Neural cell (in vitro differentiated cells): ENCODE data around the gene LHX4. TPM values are rescaled to one million over a fixed set of nuclear protein-coding genes. Genes with fewer than 3 reads are reported as not detected.

Experiments
- H2AFZ ChIP-seq: fragments of 200-600, 300-800 bp; sonication (generic), shearing (Covaris generic); 2 replicates; pipeline ENCODE4 v1.6.0; 2014; ENCODE audit warnings: low read depth, mild to moderate bottlenecking, antibody characterized with exemption, low read length, moderate library complexity
- H3F3A ChIP-seq: fragments of 200-600 bp; shearing (Covaris generic); 2 replicates; pipeline ENCODE4 v1.6.1; 2016; ENCODE audit warnings: mild to moderate bottlenecking, moderate library complexity, mixed read lengths, antibody characterized with exemption, low read length; ENCODE audit not compliant: insufficient read depth, poor library complexity, severe bottlenecking
- H3K27ac ChIP-seq: fragments of 200-600, 300-800 bp; sonication (generic), shearing (Covaris generic); 2 replicates; pipeline ENCODE4 v1.5.1; 2014; ENCODE audit warnings: mild to moderate bottlenecking, low read length, moderate library complexity
- H3K27me3 ChIP-seq: fragments of 300-800, 200-600 bp; sonication (generic), shearing (Covaris generic); 2 replicates; pipeline ENCODE4 v1.6.0; 2014; ENCODE audit warnings: mild to moderate bottlenecking, low read depth, low read length, moderate library complexity; ENCODE audit not compliant: insufficient read depth
- H3K36me3 ChIP-seq: fragments of 300-800, 200-600 bp; sonication (generic), shearing (Covaris generic); 2 replicates; pipeline ENCODE4 v1.5.1; 2014; ENCODE audit warnings: mild to moderate bottlenecking, antibody characterized with exemption, low read length, moderate library complexity; ENCODE audit not compliant: insufficient read depth
- H3K4me2 ChIP-seq: fragments of 300-800, 200-600 bp; sonication (generic), shearing (Covaris generic); 2 replicates; pipeline ENCODE4 v1.6.0; 2014; ENCODE audit warnings: mild to moderate bottlenecking, low read length
- H3K4me3 ChIP-seq: fragments of 300-800, 200-600 bp; sonication (generic), shearing (Covaris generic); 2 replicates; pipeline ENCODE4 v1.5.1; 2014; ENCODE audit warnings: mild to moderate bottlenecking, low read length, moderate library complexity
- H3K79me2 ChIP-seq: fragments of 200-600 bp; shearing (Covaris generic); replicated peaks from 2 replicates; pipeline ENCODE4 v1.6.0; 2014; ENCODE audit warnings: mild to moderate bottlenecking, low read length, moderate library complexity; ENCODE audit not compliant: insufficient read depth
- H3K9ac ChIP-seq: fragments of 300-800, 200-600 bp; sonication (generic), shearing (Covaris generic); 2 replicates; pipeline ENCODE4 v1.6.1; 2016; ENCODE audit warnings: mild to moderate bottlenecking, low read length, mixed read lengths
- H3K9me2 ChIP-seq: fragments of 200-600 bp; shearing (Covaris generic); 2 replicates; pipeline ENCODE4 v1.6.1; 2016; ENCODE audit warnings: mild to moderate bottlenecking, low read length, mixed read lengths; ENCODE audit not compliant: insufficient read depth
- H3K9me3 ChIP-seq: fragments of 200-600, 300-800 bp; sonication (generic), shearing (Covaris generic); 2 replicates; pipeline ENCODE4 v1.6.1; 2016; ENCODE audit warnings: mild to moderate bottlenecking, mixed run types, low read length, moderate library complexity, mixed read lengths
- H4K20me1 ChIP-seq: fragments of 200-600 bp; shearing (Covaris generic); 2 replicates; pipeline ENCODE4 v1.6.1; 2016; ENCODE audit warnings: mild to moderate bottlenecking, mixed run types; ENCODE audit not compliant: insufficient read depth
- CTCF ChIP-seq: fragments of 450-650 bp; IDR thresholded peaks from 2 replicates; pipeline ENCODE4 v1.5.1; 2014; ENCODE audit warnings: antibody characterized with exemption, mild to moderate bottlenecking, moderate library complexity; ENCODE audit not compliant: poor library complexity, severe bottlenecking
- EP300 ChIP-seq: fragments of 450-650 bp; conservative IDR thresholded peaks from 2 replicates; pipeline ENCODE4 v1.6.1; 2014; ENCODE audit warnings: antibody characterized with exemption, mild to moderate bottlenecking, moderate library complexity; ENCODE audit not compliant: poor library complexity, severe bottlenecking
- EZH2 ChIP-seq: fragments of 200-600, 300-800 bp; shearing (Covaris generic), sonication (generic); IDR thresholded peaks from 2 replicates; pipeline ENCODE4 v1.6.1; 2014; ENCODE audit warnings: antibody characterized with exemption, low read length, borderline replicate concordance, mild to moderate bottlenecking; ENCODE audit not compliant: insufficient read depth, poor library complexity, severe bottlenecking
- MXI1 ChIP-seq: fragments of 450-650 bp; conservative IDR thresholded peaks from 2 replicates; pipeline ENCODE4 v1.6.1; 2014; ENCODE audit warnings: antibody characterized with exemption, mild to moderate bottlenecking; ENCODE audit not compliant: poor library complexity, severe bottlenecking
- POLR2AphosphoS5 ChIP-seq: IDR thresholded peaks from 2 replicates; pipeline ENCODE4 v1.6.1; 2012
- RAD21 ChIP-seq: fragments of 450-650 bp; conservative IDR thresholded peaks from 2 replicates; pipeline ENCODE4 v1.6.1; 2014; ENCODE audit warnings: antibody characterized with exemption, mild to moderate bottlenecking, moderate library complexity
- REST ChIP-seq: IDR thresholded peaks from 2 replicates; pipeline ENCODE4 v1.6.1; 2012; ENCODE audit warnings: borderline replicate concordance
- SMC3 ChIP-seq: fragments of 450-650 bp; conservative IDR thresholded peaks from 2 replicates; pipeline ENCODE4 v1.6.1; 2014; ENCODE audit warnings: antibody characterized with exemption, mild to moderate bottlenecking, moderate library complexity; ENCODE audit not compliant: poor library complexity
- TAF1 ChIP-seq: IDR thresholded peaks from 2 replicates; pipeline ENCODE4 v1.6.1; 2012; ENCODE audit warnings: low read depth
- polyA plus RNA-seq: library from polyadenylated mRNA; depleted of rRNA; stranded (reverse); fragments of >200 nt; gene quantifications from 2 replicates; pipeline ENCODE4 v1.2.3, GENCODE V29; 2014

The LHX4 gene
- polyA plus RNA-seq, 1 donor from 2014 or later, result not detected

- Histone ChIP-seq H3K9me3 (no peaks in the 10 kb centered on the region), H3K79me2 (no peaks in the 10 kb centered on the region), H3K9me2 (no peaks in the 10 kb centered on the region), H3K27ac (no peak overlapping the region), H3K4me2 (no peak overlapping the region), H2AFZ (no peak overlapping the region), H3K27me3 (no peaks in the 10 kb centered on the region), H3F3A (no peaks in the 10 kb centered on the region), H4K20me1 (no peaks in the 10 kb centered on the region), H3K36me3 (no peaks in the 10 kb centered on the region), H3K4me3 (no peak overlapping the region), H3K9ac (no peak overlapping the region)
- TF ChIP-seq REST (no peak), CTCF (no peak)
Measured at GRCh38 chr1:180287988-180288705, 58.1 kb downstream of the LHX4 start.

GRCh38 chr1:180288940-180289339 lies 58.9 kb downstream of the LHX4 start:
- no peaks in the 10 kb centered on the region for H3K9me3 ChIP-seq
- H3K27me3 ChIP-seq, result no peaks in the 10 kb centered on the region
- H3K4me2 ChIP-seq, result no peak overlapping the region
- H3F3A ChIP-seq, result no peaks in the 10 kb centered on the region
- no peaks in the 10 kb centered on the region for H3K9me2 ChIP-seq
- no peaks in the 10 kb centered on the region for H4K20me1 ChIP-seq
- H3K27ac ChIP-seq, result no peak overlapping the region
- H3K4me3 ChIP-seq, result no peak overlapping the region
- H2AFZ ChIP-seq, result no peak overlapping the region
- H3K79me2 ChIP-seq, result no peaks in the 10 kb centered on the region
- H3K9ac ChIP-seq, result no peak overlapping the region
- H3K36me3 ChIP-seq, result no peaks in the 10 kb centered on the region
- TF ChIP-seq REST, result no peak
- no peak for TF ChIP-seq MXI1
- TF ChIP-seq EP300, result no peak
- no peak for TF ChIP-seq EZH2
- no peak for TF ChIP-seq TAF1
- TF ChIP-seq POLR2AphosphoS5, result no peak
- TF ChIP-seq CTCF, result no peak
- no peak for TF ChIP-seq RAD21
- TF ChIP-seq SMC3, result no peak
